ENCODE data around the gene MRPS9.

The MRPS9 gene

GRCh38 chr2:105062158-105062557, 24.3 kb downstream of the MRPS9 start:
- H3K4me3 ChIP-seq (ENCODE audit: control insufficient read depth, low read depth, low read length): no peak overlapping the region
- no peak for DNase-seq (ENCODE audit: low read depth)
- TF ChIP-seq CTCF (IDR thresholded peaks at IDR 0.05; ENCODE audit: control insufficient read depth, insufficient read depth, low read depth, low read length, missing control alignments): no peak

- TF ChIP-seq CTCF (IDR thresholded peaks at IDR 0.05; ENCODE audit: control insufficient read depth, insufficient read depth, low read depth, low read length, missing control alignments): no peak
- H3K4me3 ChIP-seq (ENCODE audit: control insufficient read depth, low read depth, low read length): no peak overlapping the region
- DNase-seq (ENCODE audit: low read depth): no peak
These were observed 30.5 kb downstream of the MRPS9 start for GRCh38 chr2:105068387-105068786.

DNA sequence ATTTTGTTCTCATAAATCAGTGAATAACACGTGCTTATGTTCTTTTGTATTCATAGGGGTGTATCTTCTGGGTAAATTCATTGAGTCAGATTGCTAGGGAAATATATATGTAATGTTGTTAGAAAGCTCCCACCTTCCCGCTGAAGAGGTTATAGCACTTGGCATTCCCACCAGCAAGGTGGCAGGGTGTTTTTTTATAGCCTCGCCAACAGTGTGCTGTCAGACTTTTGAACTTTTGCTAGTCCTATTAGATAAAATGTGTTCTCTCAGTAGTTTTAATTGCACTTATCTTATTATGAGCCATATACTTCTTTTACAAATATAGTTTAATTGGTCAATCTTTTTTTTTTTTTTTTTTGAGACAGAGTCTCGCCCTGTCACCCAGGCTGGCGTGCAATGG, 31.0 kb downstream of the MRPS9 start:
- DNase-seq (ENCODE audit: low read depth): no peak
- no peak for TF ChIP-seq CTCF (IDR thresholded peaks at IDR 0.05; ENCODE audit: control insufficient read depth, insufficient read depth, low read depth, low read length, missing control alignments)
- H3K4me3 ChIP-seq (ENCODE audit: control insufficient read depth, low read depth, low read length): no peak overlapping the region

- no peak for DNase-seq (ENCODE audit: low read depth)
- TF ChIP-seq CTCF (IDR thresholded peaks at IDR 0.05; ENCODE audit: control insufficient read depth, insufficient read depth, low read depth, low read length, missing control alignments): no peak
- H3K4me3 ChIP-seq (ENCODE audit: control insufficient read depth, low read depth, low read length): no peak overlapping the region
These were observed 32.4 kb downstream of the MRPS9 start for GRCh38 chr2:105070010-105070865.

DNA sequence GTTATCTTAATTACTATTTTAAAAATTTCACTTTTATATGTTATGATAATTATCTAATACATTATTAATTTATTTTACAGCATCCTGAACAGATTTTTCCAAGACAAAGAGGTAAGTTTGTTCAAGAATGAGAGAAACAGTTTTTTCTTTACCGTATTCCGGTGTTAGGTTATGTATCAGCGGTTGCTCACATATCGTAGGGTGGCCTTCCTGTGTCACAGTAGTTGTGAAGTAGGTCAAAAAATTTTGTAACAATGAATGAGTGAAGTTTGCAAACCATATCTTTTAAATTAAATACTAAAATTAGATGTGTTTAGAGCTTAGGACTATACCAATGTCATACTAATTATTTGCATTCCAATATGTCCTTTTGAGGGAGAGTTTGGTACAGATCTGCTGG, 33.5 kb downstream of the MRPS9 start:
- DNase-seq (ENCODE audit: low read depth): no peak
- TF ChIP-seq CTCF (IDR thresholded peaks at IDR 0.05; ENCODE audit: control insufficient read depth, insufficient read depth, low read depth, low read length, missing control alignments): no peak

DNA sequence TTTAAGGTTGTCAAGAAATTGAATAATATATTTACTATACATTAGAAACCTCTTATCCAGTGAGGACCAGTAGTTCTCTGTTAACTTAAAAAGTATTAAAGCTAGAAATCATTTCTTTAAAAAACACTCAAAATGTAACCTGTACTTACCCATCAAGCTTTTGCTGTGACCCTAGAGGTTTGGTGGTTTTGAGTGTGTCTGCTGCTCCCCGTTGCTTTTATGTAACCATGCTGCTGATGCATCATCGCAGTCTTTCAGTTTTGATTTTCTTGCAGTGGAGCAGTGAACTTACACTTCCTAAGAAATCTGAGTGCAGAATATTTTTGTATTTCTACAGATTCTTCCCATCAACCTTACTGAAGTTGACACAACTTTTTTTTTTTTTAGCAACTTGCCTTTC, 34.2 kb downstream of the MRPS9 start:
- TF ChIP-seq CTCF (IDR thresholded peaks at IDR 0.05; ENCODE audit: control insufficient read depth, insufficient read depth, low read depth, low read length, missing control alignments): no peak
- H3K4me3 ChIP-seq (ENCODE audit: control insufficient read depth, low read depth, low read length): no peak overlapping the region
- DNase-seq (ENCODE audit: low read depth): no peak

More for the DNA sequence above, 33.5 kb downstream of the MRPS9 start:
- no peak overlapping the region for H3K4me3 ChIP-seq (ENCODE audit: control insufficient read depth, low read depth, low read length)

Data from AG09309 (cell line).